Measurements from ENCODE around the gene SPDEF.

The SPDEF gene

DNA sequence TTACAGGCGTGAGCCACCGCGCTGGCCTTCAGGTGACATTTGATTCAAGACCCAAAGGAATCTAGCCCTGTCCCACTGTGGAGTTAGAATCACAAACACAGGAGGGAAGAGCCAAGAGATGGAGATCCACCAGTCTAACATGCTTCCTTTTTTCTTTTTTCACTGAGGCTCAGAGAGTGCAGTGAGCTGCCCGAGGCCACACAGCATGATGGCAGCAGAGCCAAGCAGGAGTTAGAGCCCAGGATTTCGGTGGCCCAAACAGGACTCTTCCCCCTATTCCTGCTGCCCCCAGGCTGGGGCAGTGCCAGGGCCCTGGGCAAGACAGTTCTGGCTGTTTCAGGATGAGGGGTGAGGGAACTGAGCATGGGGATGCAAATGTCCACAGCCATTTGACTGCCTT, 8.1 kb upstream of the SPDEF start:
- ATAC-seq = no peak
- no peak for TF ChIP-seq OSR1 (CRISPR knock-in tag; IDR thresholded peaks at IDR 0.05)
- TF ChIP-seq ZNF70 (CRISPR knock-in tag; IDR thresholded peaks at IDR 0.05) = no peak
- no peak for TF ChIP-seq ZFP30 (CRISPR knock-in tag; IDR thresholded peaks at IDR 0.05)
- no peak for TF ChIP-seq CREB5 (CRISPR knock-in tag; IDR thresholded peaks at IDR 0.05; ENCODE audit: low read depth)
- no peak for TF ChIP-seq RARB (CRISPR knock-in tag; IDR thresholded peaks at IDR 0.05)
- TF ChIP-seq, protein P1, sequence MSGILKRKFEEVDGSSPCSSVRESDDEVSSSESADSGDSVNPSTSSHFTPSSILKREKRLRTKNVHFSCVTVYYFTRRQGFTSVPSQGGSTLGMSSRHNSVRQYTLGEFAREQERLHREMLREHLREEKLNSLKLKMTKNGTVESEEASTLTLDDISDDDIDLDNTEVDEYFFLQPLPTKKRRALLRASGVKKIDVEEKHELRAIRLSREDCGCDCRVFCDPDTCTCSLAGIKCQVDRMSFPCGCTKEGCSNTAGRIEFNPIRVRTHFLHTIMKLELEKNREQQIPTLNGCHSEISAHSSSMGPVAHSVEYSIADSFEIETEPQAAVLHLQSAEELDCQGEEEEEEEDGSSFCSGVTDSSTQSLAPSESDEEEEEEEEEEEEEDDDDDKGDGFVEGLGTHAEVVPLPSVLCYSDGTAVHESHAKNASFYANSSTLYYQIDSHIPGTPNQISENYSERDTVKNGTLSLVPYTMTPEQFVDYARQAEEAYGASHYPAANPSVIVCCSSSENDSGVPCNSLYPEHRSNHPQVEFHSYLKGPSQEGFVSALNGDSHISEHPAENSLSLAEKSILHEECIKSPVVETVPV (CRISPR knock-in tag; IDR thresholded peaks at IDR 0.05) = no peak
- no peak for TF ChIP-seq TSHZ2 (CRISPR knock-in tag; IDR thresholded peaks at IDR 0.05)
- no peak for TF ChIP-seq ISL1 (CRISPR knock-in tag; IDR thresholded peaks at IDR 0.05)
- TF ChIP-seq, protein P2, sequence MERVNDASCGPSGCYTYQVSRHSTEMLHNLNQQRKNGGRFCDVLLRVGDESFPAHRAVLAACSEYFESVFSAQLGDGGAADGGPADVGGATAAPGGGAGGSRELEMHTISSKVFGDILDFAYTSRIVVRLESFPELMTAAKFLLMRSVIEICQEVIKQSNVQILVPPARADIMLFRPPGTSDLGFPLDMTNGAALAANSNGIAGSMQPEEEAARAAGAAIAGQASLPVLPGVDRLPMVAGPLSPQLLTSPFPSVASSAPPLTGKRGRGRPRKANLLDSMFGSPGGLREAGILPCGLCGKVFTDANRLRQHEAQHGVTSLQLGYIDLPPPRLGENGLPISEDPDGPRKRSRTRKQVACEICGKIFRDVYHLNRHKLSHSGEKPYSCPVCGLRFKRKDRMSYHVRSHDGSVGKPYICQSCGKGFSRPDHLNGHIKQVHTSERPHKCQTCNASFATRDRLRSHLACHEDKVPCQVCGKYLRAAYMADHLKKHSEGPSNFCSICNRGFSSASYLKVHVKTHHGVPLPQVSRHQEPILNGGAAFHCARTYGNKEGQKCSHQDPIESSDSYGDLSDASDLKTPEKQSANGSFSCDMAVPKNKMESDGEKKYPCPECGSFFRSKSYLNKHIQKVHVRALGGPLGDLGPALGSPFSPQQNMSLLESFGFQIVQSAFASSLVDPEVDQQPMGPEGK (CRISPR knock-in tag; IDR thresholded peaks at IDR 0.05; ENCODE audit: borderline replicate concordance) = no peak
- TF ChIP-seq GLIS3 (CRISPR knock-in tag; IDR thresholded peaks at IDR 0.05) = no peak
- TF ChIP-seq ZNF565 (CRISPR knock-in tag; conservative IDR thresholded peaks at IDR 0.05; ENCODE audit: low read depth) = no peak
- TF ChIP-seq PPARA (CRISPR knock-in tag; IDR thresholded peaks at IDR 0.05; ENCODE audit: borderline replicate concordance) = no peak
- TF ChIP-seq BACH2 (CRISPR knock-in tag; IDR thresholded peaks at IDR 0.05; ENCODE audit: borderline replicate concordance) = no peak
- no peak for TF ChIP-seq ARNTL (CRISPR knock-in tag; IDR thresholded peaks at IDR 0.05; ENCODE audit: borderline replicate concordance, low read depth)
- TF ChIP-seq, protein P3, sequence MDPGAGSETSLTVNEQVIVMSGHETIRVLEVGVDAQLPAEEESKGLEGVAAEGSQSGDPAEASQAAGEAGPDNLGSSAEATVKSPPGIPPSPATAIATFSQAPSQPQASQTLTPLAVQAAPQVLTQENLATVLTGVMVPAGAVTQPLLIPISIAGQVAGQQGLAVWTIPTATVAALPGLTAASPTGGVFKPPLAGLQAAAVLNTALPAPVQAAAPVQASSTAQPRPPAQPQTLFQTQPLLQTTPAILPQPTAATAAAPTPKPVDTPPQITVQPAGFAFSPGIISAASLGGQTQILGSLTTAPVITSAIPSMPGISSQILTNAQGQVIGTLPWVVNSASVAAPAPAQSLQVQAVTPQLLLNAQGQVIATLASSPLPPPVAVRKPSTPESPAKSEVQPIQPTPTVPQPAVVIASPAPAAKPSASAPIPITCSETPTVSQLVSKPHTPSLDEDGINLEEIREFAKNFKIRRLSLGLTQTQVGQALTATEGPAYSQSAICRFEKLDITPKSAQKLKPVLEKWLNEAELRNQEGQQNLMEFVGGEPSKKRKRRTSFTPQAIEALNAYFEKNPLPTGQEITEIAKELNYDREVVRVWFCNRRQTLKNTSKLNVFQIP (CRISPR knock-in tag; IDR thresholded peaks at IDR 0.05; ENCODE audit: borderline replicate concordance, low read depth) = no peak

DNA sequence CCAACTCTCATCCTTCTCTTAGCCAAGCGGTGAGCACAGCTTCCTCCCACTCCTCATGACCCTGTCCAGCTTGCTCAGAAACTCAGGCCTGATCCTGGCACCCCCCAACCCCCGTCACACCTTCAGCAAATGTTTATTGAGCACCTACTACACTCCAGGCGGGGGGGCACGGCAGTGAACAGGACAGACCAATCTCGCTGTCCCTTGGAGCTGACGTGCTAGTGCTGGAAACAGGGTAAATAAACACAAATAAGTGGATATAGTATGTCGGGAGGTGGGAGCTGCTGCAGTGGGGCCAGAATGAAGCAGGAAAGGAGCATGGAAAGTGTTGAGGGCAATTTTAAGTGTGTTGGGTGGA, 7.4 kb upstream of the SPDEF start:
- TF ChIP-seq ISL1 (CRISPR knock-in tag; IDR thresholded peaks at IDR 0.05) (no peak), ZNF8 (CRISPR knock-in tag; IDR thresholded peaks at IDR 0.05) (no peak), GLIS3 (CRISPR knock-in tag; IDR thresholded peaks at IDR 0.05) (no peak), PPARA (CRISPR knock-in tag; IDR thresholded peaks at IDR 0.05; ENCODE audit: borderline replicate concordance) (no peak), ZNF70 (CRISPR knock-in tag; IDR thresholded peaks at IDR 0.05) (no peak), RARB (CRISPR knock-in tag; IDR thresholded peaks at IDR 0.05) (no peak), ZFP3 (CRISPR knock-in tag; IDR thresholded peaks at IDR 0.05) (no peak)
- no peak for ATAC-seq

DNA sequence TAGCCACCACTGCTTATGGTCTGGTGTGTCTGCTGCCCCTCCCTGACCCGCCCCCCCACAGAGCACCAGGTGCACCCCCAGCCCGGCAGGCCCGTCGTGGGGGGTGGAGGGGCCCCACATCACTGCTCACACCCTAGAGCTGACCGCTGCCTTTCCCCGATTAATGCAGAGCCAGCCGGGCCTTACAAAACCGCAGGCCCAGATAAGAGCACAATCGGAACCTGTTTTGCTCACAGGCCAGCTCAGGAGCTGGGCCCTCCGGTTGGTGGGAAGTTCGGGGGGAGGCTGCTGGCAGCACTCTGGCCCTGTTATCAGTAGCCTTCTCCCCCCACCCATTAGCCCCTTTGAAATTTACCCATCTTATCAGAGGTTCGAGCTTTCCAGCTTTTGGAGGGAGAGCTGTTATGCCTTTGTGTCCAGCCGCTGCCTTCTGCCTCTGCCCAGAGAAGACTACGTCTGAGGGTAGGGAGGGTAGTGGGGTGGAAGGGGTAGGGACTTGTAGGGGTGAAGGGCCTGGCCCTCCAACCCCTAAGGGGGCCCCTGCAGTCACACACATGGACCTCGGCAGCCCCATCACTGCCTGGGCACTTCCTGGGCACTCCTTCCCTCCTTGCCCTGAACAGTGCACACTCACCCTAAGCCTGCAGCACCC, 6.9 kb upstream of the SPDEF start:
- TF ChIP-seq CSDC2 (CRISPR knock-in tag; IDR thresholded peaks at IDR 0.05) (no peak), TCF4 (CRISPR knock-in tag; IDR thresholded peaks at IDR 0.05; ENCODE audit: borderline replicate concordance) (no peak), SNAI2 (CRISPR knock-in tag; IDR thresholded peaks at IDR 0.05) (no peak), ZFP30 (CRISPR knock-in tag; IDR thresholded peaks at IDR 0.05) (no peak), RARB (CRISPR knock-in tag; IDR thresholded peaks at IDR 0.05) (no peak), GLIS3 (CRISPR knock-in tag; IDR thresholded peaks at IDR 0.05) (no peak), TOX (CRISPR knock-in tag; IDR thresholded peaks at IDR 0.05; ENCODE audit: borderline replicate concordance) (no peak), ARNTL (CRISPR knock-in tag; IDR thresholded peaks at IDR 0.05; ENCODE audit: borderline replicate concordance, low read depth) (no peak)
- TF ChIP-seq, protein P1 (CRISPR knock-in tag; IDR thresholded peaks at IDR 0.05) = no peak
- ATAC-seq = no peak
